HG03060 (cell line): ENCODE measurements around the gene LONP2.

Source experiments
- ATAC-seq: cut with Tn5 transposase; IDR thresholded peaks from one replicate; pipeline ENCODE4 v1.9.1; 2021; ENCODE audit warnings: low read depth, moderate number of reproducible peaks; ENCODE audit not compliant: unreplicated experiment

Gene LONP2, protein sequence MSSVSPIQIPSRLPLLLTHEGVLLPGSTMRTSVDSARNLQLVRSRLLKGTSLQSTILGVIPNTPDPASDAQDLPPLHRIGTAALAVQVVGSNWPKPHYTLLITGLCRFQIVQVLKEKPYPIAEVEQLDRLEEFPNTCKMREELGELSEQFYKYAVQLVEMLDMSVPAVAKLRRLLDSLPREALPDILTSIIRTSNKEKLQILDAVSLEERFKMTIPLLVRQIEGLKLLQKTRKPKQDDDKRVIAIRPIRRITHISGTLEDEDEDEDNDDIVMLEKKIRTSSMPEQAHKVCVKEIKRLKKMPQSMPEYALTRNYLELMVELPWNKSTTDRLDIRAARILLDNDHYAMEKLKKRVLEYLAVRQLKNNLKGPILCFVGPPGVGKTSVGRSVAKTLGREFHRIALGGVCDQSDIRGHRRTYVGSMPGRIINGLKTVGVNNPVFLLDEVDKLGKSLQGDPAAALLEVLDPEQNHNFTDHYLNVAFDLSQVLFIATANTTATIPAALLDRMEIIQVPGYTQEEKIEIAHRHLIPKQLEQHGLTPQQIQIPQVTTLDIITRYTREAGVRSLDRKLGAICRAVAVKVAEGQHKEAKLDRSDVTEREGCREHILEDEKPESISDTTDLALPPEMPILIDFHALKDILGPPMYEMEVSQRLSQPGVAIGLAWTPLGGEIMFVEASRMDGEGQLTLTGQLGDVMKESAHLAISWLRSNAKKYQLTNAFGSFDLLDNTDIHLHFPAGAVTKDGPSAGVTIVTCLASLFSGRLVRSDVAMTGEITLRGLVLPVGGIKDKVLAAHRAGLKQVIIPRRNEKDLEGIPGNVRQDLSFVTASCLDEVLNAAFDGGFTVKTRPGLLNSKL

GRCh38 chr16:48244080-48244862 is at the start of gene LONP2:
LONP2 (plus strand) TSS chr16:48244300; CDS start chr16:48244389, 89 bp downstream.
- ATAC-seq = no peak

DNA sequence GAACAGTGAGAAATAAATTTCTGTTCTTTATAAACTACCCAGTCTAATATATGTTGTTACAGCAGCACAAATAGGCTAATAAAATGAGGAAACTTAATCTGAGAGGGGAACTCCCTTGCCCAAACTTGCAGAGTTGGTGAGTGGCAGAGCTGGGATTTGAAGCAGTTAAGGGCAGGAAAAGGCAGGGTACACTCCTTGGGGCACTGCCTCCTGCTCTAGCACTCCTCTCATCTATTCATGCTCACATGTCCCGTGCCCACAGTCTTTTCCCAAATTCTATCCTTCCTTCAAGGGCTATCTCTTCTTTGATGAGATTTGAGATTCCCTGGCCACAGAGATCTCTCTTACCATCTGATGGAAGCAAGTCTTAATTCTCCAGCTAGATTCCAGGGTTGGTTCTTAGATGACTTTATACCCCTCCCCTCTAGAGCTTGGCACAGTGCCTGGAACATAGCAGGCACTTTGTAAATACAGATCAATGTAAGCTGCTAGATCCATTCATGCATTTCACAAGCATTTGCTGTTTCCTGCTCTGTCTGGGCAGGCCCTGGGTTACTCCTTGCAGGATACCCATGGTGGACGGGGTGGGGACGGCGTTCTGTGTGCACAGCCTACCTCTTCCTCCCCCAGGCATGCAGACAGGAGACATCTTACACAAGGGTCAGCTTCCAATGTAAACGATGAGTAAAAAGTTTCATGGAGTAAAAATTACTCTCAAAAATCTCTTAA is 49.1 kb upstream of the LONP2 start:
- no peak for ATAC-seq

DNA sequence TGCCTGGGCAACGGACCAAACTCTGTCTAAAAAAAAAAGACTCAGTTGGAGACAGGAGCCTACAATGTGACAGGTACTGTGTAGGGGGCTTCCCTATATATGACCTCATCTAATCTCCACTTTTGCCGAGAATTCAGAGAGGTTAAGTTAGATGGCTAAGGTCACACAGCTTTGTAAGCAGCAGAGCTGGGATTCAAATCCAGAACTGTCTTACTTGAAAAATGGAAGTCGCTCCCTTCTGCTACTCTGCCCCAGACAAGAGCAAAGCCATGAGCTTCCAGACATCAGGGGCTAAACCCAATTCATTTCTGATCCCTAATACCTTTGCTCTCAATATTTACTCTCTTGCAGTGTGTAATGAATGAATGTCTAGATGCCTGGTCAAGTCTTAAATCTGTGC is 46.8 kb upstream of the LONP2 start:
- ATAC-seq = no peak

DNA sequence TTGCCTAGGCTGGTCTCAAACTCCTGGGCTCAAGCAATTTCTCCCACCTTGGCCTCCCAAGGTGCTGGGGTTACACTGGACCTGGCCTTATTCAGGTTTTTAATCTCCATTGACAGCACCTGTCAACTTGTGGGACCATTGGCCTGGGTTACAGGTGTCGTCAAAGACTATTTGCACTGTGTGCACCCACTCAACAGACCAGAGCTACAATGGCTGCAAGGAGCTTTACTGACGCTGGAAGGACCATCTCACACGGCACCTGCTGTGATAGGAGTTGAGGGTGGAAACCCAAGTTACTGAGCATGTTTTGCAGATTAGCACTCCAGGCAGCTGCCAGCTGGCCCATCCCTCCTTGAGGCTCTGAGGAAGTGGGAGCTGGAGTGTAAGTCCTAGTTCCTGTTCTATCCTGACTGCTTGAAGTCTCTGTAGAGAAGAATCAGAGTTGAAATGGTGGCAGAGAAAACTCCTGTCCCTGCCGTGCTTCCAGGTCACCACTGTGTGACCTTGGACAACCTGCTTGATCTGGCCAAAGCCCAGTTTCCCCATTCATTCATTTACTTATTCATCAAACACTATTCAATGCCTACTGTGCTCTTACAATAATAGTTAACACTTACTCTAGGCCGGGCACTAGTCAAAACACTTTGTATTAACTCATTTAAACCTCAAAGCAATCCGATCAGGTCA is 42.4 kb upstream of the LONP2 start:
- no peak for ATAC-seq

DNA sequence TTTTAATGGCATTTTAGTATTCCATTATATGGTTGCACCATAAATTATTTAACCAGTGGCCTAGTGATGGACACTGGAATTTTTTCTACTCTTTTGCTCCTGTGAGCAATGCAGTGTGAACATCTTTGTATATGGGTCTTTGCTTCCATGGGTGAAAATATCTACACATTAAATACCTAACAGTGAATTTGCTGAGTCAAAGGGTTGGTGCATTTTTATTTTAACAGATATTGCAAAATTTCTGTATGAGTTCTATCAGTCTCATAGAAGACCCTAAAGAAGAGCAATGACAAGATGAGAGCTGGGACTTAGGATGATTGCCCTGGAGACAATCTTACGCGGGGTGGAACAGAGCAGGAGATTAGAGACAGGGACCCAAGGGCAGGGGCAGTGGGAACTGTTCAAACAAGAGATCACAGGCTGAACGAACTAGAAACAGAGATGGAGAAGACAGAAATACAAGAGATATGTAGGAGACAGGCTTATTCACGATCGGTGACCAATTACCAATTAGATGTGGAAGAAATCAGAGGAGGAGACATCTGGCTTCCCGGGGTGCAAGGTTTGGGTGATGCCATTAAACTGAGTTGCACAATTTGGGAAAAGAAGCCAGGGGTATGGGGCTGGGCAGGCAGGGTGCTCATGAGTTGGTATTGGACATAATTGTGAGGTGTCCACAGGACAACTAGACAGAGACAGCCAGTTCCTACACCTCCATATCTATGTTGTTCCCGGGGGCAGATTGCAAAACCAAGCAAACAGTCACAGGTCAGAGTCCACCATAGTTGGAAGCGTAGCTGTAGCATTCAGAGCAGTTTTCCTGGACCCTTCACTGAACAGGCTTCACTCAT is 39.9 kb upstream of the LONP2 start:
- ATAC-seq = no peak

- no peak for ATAC-seq
Measured at GRCh38 chr16:48204825-48205151, 39.3 kb upstream of the LONP2 start.

DNA sequence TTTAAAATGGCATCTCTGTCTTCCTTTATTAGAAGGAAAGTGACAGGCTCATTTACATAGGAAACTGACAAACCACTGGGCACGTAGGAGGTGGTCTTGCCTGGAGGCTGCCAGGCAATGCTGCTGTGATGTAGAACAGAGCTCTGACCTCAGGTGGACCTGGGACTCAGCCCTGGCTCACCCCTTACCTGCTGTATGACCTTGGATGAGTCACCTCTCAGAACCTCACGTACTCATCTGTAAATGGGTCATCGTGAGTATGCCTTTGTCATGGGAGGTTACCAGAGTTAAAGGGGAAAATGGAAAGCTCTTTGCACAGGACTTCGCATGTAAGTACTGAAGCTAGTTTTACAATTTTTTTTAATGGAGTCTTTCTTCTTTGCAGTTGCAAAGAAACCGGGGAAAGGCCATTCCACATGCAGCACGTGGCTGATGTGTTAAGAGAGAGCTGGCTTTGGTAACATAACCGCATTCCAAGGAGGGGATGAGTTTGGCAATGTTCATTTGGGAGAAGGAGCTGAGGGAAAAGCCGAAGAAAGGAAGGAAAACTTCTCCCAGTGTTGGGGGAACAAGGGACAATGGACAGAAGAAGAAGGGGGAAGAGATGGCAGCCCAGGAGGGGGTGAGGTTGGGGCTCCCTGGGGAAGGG is 37.4 kb upstream of the LONP2 start:
- no peak for ATAC-seq

DNA sequence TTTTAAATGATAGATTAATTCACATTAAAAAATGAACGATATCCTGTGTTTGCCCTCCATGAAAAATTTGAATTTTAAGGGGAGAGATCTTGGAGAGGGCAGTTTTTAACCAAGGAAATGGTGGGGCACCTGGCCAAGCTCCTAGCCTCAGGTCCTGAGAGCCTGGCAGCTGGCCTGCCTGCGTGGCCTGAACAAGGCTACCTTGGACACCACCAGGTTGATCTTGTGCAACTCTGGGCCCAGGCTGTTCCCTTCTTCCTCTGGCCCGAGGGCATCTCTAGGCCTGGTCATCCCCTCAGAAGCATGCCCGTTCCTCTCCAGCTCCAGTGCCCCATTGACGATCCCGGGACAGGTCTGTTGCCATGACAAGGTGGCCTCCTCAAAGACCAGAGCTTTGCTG is 33.4 kb upstream of the LONP2 start:
- no peak for ATAC-seq

- ATAC-seq = no peak
Measured at GRCh38 chr16:48212033-48212432, 32.1 kb upstream of the LONP2 start.

- no peak for ATAC-seq
Measured at GRCh38 chr16:48215738-48216137, 28.4 kb upstream of the LONP2 start.

DNA sequence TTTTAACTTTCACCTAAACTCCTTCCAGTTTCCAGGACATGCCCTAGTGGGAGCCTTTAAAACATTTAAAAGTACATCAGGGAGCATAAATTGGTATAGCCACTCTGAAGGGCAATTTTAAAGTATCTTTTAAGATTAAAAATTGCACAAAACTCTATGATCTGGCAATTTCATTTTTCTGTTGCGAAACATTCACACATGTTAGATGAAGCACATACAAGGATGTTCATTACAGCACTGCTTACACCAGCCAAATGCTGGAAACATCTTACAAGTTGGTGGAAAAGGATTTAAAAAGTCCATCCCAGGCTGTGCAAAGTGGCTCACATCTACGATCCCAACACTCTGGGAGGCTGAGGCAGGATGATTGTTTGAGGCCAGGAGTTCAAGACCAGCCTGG is 26.4 kb upstream of the LONP2 start:
- no peak for ATAC-seq

GRCh38 chr16:48218473-48218872 is 25.6 kb upstream of the LONP2 start:
- no peak for ATAC-seq

DNA sequence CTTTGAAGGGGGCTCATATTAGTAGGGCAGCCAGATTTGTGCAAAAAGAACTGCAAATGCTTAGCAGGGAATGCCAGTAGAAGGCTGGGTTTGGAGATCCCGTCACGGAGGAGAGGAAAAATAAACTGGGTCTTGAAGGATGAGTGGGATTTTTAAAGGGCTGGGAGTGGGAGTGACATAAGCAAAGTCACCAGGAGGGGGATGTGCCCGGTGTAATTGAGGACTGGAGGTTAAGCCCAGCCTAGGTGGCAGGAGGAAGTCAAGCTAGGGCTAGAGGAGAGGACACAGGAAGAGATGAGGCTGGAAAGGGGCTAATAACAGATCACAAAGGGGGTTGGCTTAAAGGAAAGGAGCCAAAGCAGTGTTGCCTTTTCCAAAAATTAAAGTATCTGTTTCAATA is 23.2 kb upstream of the LONP2 start:
- ATAC-seq = no peak

- ATAC-seq = no peak
Measured at GRCh38 chr16:48223490-48223889, 20.6 kb upstream of the LONP2 start.

GRCh38 chr16:48225456-48225855 is 18.6 kb upstream of the LONP2 start:
- no peak for ATAC-seq

GRCh38 chr16:48231727-48232492 is 12.2 kb upstream of the LONP2 start:
- ATAC-seq = no peak

DNA sequence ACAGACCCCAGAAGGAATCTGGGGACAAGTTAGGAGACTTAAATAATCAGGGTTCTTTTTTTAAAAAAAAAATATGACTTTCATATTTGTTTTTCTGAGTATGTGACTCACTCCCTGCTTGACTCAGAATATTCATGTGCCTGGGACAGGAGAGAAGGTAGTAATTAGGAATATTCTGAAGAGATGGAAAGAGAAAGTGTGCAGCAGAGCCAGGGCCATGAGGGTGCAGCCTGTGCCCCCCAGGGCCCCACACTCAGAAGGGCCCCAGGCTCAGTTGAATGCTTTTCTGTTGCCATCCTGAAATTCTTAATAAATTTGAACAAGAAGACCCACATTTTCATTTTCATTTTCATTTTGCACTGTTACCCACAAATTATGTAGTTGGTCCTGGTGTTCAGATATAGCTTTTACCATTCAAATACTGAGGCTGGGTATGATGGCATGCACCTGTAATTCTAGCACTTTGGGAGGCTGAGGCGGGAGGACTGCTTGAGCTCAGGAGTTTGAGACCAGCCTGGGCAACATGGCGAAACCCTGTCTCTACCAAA is 11.5 kb upstream of the LONP2 start:
- ATAC-seq = no peak
